ENCODE results near the gene B4GALT2. TPM values are rescaled to one million over a fixed set of nuclear protein-coding genes. Genes with fewer than 3 reads are reported as not detected.
A peak's percentile ranks its signal among the peaks of the same experiment; 100 is the strongest.

B4GALT2 gene
- total and polyA plus RNA-seq, 2 donors (not counting 1 experiment from before 2014, with no cell fraction given): 4.6 to 6.5 TPM

- intact Hi-C loops (cut with micrococcal nuclease): loop anchor here (1.0 to 5.0 kb wide), 5 partner anchors 39 to 1263 kb away; partner anchors contain the start of genes C1orf50, CCDC24, ELOVL1 and IPO13
- H3K4me3 ChIP-seq (ENCODE audit: control extremely low read depth in 1 of 5, extremely low read depth in 1 of 5, insufficient read depth in 1 of 5, low read depth in 2 of 5, low read length in 4 of 5): peak overlapping the region; percentile 17 to 87 (median 81)
- CTCF ChIA-PET: interaction anchor here (1.0 to 17.1 kb wide), 4 partner anchors 16 to 266 kb away, joined by 3 to 227 read pairs (median 6); no protein-coding TSS in a partner anchor
- under 1% methylated on average over 75 of the region's 75 CpGs for whole genome bisulfite sequencing (ENCODE audit: insufficient coverage)
- H3K9me3 Mint-ChIP-seq (ENCODE audit: insufficient read depth): no peaks in the 10 kb centered on the region
- peak overlapping the region; percentile 100 for H2AFZ ChIP-seq (ENCODE audit: insufficient read depth, low read depth, low read length, poor library complexity, severe bottlenecking)
- no peaks in the 10 kb centered on the region for H4K20me1 ChIP-seq (ENCODE audit: control insufficient read depth, insufficient read depth, low read length, poor library complexity, severe bottlenecking)
- H3K36me3 ChIP-seq (replicated peaks in 1 of 2; ENCODE audit: control extremely low read depth in 1 of 2, control insufficient read depth in 1 of 2, extremely low read depth in 1 of 2, insufficient read depth in 2 of 2, low read length in 1 of 2): no peaks in the 10 kb centered on the region
- POLR2A ChIA-PET: interaction anchor here (0.5 kb wide), 1 partner anchor 21 kb away, joined by 5 read pairs; no protein-coding TSS in a partner anchor
- peaks cover 10 to 31% of the 10 kb centered on the region in 2 donors for H3K4me1 ChIP-seq (ENCODE audit: control insufficient read depth in 2 of 2, insufficient read depth in 2 of 2, low read length in 2 of 2)
- TF ChIP-seq CTCF (IDR thresholded peaks at IDR 0.05) (no peak), EZH2 (IDR thresholded peaks at IDR 0.05; ENCODE audit: borderline replicate concordance, insufficient read depth, low read depth, low read length, poor library complexity, severe bottlenecking) (no peak)
- no peaks in the 10 kb centered on the region for H3K79me2 ChIP-seq (ENCODE audit: control insufficient read depth, insufficient read depth, low read length)
- ATAC-seq (ENCODE audit: low read depth): peak; percentile 80
- peak overlapping the region; percentile 100 for H3K4me2 ChIP-seq (replicated peaks; ENCODE audit: low read depth, low read length, poor library complexity, severe bottlenecking)
- peak overlapping the region; percentile 87 for H3K9ac ChIP-seq (ENCODE audit: low read length)
- peak overlapping the region; percentile 71 to 72 for H3K27ac ChIP-seq (ENCODE audit: low read length in 2 of 2)
- H3K27me3 ChIP-seq (replicated peaks in 1 of 4; ENCODE audit: control extremely low read depth in 1 of 4, control insufficient read depth in 3 of 4, insufficient read depth in 4 of 4, low read length in 3 of 4): peaks cover 0 to 4% (median 0%) of the 10 kb centered on the region in 4 experiments
- H3K4me1 Mint-ChIP-seq: peaks cover 37% of the 10 kb centered on the region
- peak; percentile 94 for DNase-seq
- H3K9me3 ChIP-seq (ENCODE audit: control extremely low read depth in 1 of 3, control insufficient read depth in 2 of 3, insufficient read depth in 1 of 3, low read length in 2 of 3): no peaks in the 10 kb centered on the region
- H3K4me3 Mint-ChIP-seq: peak overlapping the region; percentile 98
- peak overlapping the region; percentile 96 for H3K27ac Mint-ChIP-seq
- no peaks in the 10 kb centered on the region for H3K27me3 Mint-ChIP-seq
Measured at GRCh38 chr1:44029911-44030604, 51.0 kb downstream of the B4GALT2 start.
